Calu3 (cell line): ENCODE results near the gene HNF4A. TPM values are rescaled to one million over a fixed set of nuclear protein-coding genes. Genes with fewer than 3 reads are reported as not detected.

Source experiments
- BruUV-seq: library from RNA; stranded (reverse); fragments of 400-500 nt; replicated peaks from 2 replicates; lab custom pipeline; 2021; lab: Mats Ljungman, UMichigan
- CTCF ChIA-PET: fragments of 300-600 bp; sonication (Branson Sonifier 250); formaldehyde crosslinking; loops from one replicate; lab custom pipeline; 2022; ENCODE audit warnings: antibody characterized with exemption; lab: Charles Lee
- DNase-seq: peaks from one replicate; pipeline ENCODE4 v3.0.0; 2022
- H3K27ac Mint-ChIP-seq: one replicate; pipeline ENCODE4 v1.8.0; 2022; ENCODE audit warnings: mixed read lengths; ENCODE audit not compliant: unreplicated experiment
- H3K27me3 Mint-ChIP-seq: one replicate; pipeline ENCODE4 v1.8.0; 2022; ENCODE audit warnings: mixed read lengths; ENCODE audit not compliant: unreplicated experiment
- H3K36me3 Mint-ChIP-seq: one replicate; pipeline ENCODE4 v1.8.0; 2022; ENCODE audit warnings: mild to moderate bottlenecking, moderate library complexity, mixed read lengths; ENCODE audit not compliant: insufficient read depth, unreplicated experiment
- H3K4me1 Mint-ChIP-seq: one replicate; pipeline ENCODE4 v1.8.0; 2022; ENCODE audit warnings: mild to moderate bottlenecking, low read depth, mixed read lengths; ENCODE audit not compliant: unreplicated experiment
- H3K4me3 Mint-ChIP-seq: one replicate; pipeline ENCODE4 v1.8.0; 2022; ENCODE audit warnings: mild to moderate bottlenecking, low read depth, moderate library complexity, mixed read lengths; ENCODE audit not compliant: unreplicated experiment
- H3K9me3 Mint-ChIP-seq: one replicate; pipeline ENCODE4 v1.8.0; 2022; ENCODE audit warnings: low read depth, mixed read lengths; ENCODE audit not compliant: unreplicated experiment
- intact Hi-C: fragments of 100-400 bp; cut with micrococcal nuclease; formaldehyde crosslinking; loops from one replicate; pipeline ENCODE4 v1.10.0; 2022; ENCODE audit not compliant: unreplicated experiment
- total RNA-seq: library from RNA; stranded (reverse); gene quantifications from 2 replicates; pipeline ENCODE4 v1.2.3, GENCODE V29; 2022
- TF ChIP-seq, protein P1 (sequence below): fragments of 200-600 bp; IDR thresholded peaks from one replicate; pipeline ENCODE4 v1.8.0; 2022; ENCODE audit warnings: antibody characterized with exemption; ENCODE audit not compliant: unreplicated experiment

HNF4A gene
- total RNA-seq, 1 experiment from 2014 or later = 27.7 TPM

DNA sequence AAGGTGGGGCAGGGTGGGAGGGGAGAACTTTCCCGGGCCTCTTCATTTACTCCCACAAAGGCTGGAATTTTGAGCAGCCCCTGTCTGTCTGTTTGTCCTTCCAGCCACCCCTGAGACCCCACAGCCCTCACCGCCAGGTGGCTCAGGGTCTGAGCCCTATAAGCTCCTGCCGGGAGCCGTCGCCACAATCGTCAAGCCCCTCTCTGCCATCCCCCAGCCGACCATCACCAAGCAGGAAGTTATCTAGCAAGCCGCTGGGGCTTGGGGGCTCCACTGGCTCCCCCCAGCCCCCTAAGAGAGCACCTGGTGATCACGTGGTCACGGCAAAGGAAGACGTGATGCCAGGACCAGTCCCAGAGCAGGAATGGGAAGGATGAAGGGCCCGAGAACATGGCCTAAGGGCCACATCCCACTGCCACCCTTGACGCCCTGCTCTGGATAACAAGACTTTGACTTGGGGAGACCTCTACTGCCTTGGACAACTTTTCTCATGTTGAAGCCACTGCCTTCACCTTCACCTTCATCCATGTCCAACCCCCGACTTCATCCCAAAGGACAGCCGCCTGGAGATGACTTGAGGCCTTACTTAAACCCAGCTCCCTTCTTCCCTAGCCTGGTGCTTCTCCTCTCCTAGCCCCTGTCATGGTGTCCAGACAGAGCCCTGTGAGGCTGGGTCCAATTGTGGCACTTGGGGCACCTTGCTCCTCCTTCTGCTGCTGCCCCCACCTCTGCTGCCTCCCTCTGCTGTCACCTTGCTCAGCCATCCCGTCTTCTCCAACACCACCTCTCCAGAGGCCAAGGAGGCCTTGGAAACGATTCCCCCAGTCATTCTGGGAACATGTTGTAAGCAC is 74.1 kb downstream of the HNF4A start:
- TF ChIP-seq, protein P1, sequence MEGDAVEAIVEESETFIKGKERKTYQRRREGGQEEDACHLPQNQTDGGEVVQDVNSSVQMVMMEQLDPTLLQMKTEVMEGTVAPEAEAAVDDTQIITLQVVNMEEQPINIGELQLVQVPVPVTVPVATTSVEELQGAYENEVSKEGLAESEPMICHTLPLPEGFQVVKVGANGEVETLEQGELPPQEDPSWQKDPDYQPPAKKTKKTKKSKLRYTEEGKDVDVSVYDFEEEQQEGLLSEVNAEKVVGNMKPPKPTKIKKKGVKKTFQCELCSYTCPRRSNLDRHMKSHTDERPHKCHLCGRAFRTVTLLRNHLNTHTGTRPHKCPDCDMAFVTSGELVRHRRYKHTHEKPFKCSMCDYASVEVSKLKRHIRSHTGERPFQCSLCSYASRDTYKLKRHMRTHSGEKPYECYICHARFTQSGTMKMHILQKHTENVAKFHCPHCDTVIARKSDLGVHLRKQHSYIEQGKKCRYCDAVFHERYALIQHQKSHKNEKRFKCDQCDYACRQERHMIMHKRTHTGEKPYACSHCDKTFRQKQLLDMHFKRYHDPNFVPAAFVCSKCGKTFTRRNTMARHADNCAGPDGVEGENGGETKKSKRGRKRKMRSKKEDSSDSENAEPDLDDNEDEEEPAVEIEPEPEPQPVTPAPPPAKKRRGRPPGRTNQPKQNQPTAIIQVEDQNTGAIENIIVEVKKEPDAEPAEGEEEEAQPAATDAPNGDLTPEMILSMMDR = no peak
- Mint-ChIP-seq H3K9me3 (no peaks in the 10 kb centered on the region), H3K4me3 (no peak overlapping the region), H3K27ac (no peak overlapping the region), H3K27me3 (no peaks in the 10 kb centered on the region), H3K4me1 (no peaks in the 10 kb centered on the region), H3K36me3 (no peaks in the 10 kb centered on the region)
- no peak for DNase-seq
- BruUV-seq = no TSS peak
- CTCF ChIA-PET = no interaction called here
- intact Hi-C loops = no loop called here

DNA sequence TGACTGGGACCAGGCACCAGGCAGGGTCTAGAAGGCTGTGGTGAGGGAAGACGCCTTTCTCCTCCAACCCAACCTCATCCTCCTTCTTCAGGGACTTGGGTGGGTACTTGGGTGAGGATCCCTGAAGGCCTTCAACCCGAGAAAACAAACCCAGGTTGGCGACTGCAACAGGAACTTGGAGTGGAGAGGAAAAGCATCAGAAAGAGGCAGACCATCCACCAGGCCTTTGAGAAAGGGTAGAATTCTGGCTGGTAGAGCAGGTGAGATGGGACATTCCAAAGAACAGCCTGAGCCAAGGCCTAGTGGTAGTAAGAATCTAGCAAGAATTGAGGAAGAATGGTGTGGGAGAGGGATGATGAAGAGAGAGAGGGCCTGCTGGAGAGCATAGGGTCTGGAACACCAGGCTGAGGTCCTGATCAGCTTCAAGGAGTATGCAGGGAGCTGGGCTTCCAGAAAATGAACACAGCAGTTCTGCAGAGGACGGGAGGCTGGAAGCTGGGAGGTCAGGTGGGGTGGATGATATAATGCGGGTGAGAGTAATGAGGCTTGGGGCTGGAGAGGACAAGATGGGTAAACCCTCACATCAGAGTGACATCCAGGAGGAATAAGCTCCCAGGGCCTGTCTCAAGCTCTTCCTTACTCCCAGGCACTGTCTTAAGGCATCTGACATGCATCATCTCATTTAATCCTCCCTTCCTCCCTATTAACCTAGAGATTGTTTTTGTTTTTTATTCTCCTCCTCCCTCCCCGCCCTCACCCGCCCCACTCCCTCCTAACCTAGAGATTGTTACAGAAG is 75.0 kb downstream of the HNF4A start:
- TSS peak; percentile 30 for BruUV-seq
- H3K27me3 Mint-ChIP-seq = no peaks in the 10 kb centered on the region
- CTCF ChIA-PET = interaction anchor here (0.6 kb wide), 2 partner anchors 19 to 46 kb away, joined by 3 to 5 read pairs; no protein-coding TSS in a partner anchor

DNA sequence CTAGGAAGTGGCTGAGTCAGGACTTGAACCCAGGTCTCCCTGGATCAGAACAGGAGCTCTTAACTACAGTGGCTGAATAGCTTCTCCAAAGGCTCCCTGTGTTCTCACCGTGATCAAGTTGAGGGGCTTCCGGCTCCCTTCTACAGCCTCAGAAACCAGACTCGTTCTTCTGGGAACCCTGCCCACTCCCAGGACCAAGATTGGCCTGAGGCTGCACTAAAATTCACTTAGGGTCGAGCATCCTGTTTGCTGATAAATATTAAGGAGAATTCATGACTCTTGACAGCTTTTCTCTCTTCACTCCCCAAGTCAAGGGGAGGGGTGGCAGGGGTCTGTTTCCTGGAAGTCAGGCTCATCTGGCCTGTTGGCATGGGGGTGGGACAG is 75.6 kb downstream of the HNF4A start:
- no peaks in the 10 kb centered on the region for H3K9me3 Mint-ChIP-seq
- TF ChIP-seq, protein P1 = no peak
- H3K27ac Mint-ChIP-seq = no peak overlapping the region
- BruUV-seq = no TSS peak
- no peaks in the 10 kb centered on the region for H3K4me1 Mint-ChIP-seq
- no peak for DNase-seq
- no peaks in the 10 kb centered on the region for H3K27me3 Mint-ChIP-seq
- CTCF ChIA-PET = interaction anchor here (0.6 kb wide), 2 partner anchors 19 to 46 kb away, joined by 3 to 5 read pairs; no protein-coding TSS in a partner anchor
- H3K4me3 Mint-ChIP-seq = no peak overlapping the region
- no peaks in the 10 kb centered on the region for H3K36me3 Mint-ChIP-seq
- intact Hi-C loops = no loop called here

More for the DNA sequence above, 75.0 kb downstream of the HNF4A start:
- Mint-ChIP-seq H3K27ac (no peak overlapping the region), H3K4me1 (no peaks in the 10 kb centered on the region), H3K4me3 (no peak overlapping the region), H3K9me3 (no peaks in the 10 kb centered on the region), H3K36me3 (no peaks in the 10 kb centered on the region)
- TF ChIP-seq, protein P1 = no peak
- DNase-seq = no peak
- intact Hi-C loops = no loop called here

DNA sequence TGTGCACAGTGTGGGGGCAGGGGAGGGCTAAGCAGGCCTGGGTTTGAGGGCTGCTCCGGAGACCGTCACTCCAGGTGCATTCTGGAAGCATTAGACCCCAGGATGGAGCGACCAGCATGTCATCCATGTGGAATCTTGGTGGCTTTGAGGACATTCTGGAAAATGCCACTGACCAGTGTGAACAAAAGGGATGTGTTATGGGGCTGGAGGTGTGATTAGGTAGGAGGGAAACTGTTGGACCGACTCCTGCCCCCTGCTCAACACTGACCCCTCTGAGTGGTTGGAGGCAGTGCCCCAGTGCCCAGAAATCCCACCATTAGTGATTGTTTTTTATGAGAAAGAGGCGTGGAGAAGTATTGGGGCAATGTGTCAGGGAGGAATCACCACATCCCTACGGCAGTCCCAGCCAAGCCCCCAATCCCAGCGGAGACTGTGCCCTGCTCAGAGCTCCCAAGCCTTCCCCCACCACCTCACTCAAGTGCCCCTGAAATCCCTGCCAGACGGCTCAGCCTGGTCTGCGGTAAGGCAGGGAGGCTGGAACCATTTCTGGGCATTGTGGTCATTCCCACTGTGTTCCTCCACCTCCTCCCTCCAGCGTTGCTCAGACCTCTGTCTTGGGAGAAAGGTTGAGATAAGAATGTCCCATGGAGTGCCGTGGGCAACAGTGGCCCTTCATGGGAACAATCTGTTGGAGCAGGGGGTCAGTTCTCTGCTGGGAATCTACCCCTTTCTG is 76.2 kb downstream of the HNF4A start:
- TF ChIP-seq, protein P1 = peak; percentile 12
- no peak for DNase-seq
- Mint-ChIP-seq H3K27me3 (no peaks in the 10 kb centered on the region), H3K27ac (no peak overlapping the region), H3K9me3 (no peaks in the 10 kb centered on the region), H3K4me1 (no peaks in the 10 kb centered on the region), H3K4me3 (no peak overlapping the region), H3K36me3 (no peaks in the 10 kb centered on the region)
- no TSS peak for BruUV-seq
- intact Hi-C loops = no loop called here
- CTCF ChIA-PET = interaction anchor here (0.6 kb wide), 1 partner anchor 47 kb away, joined by 5 read pairs; no protein-coding TSS in a partner anchor
